ENCODE results near the gene OR5D18. TPM values are rescaled to one million over a fixed set of nuclear protein-coding genes. Genes with fewer than 3 reads are reported as not detected.
"Not testable (repeated sequence)": the region's sequence is repeated elsewhere in the genome, so short reads cannot be mapped to it uniquely, and the experiment has no call there.

OR5D18 gene
- total and polyA plus RNA-seq, 10 of the 15 experiments (the other 5 are each of a cell fraction or from before 2014, with no cell fraction given): not detected

- no peak for FAIRE-seq
- ChIA-PET SMC1A (ENCODE audit: uncharacterized antibody, unreplicated experiment) (no interaction called here), POLR2A (no interaction called here), RAD21 (ENCODE audit: unreplicated experiment) (no interaction called here), CTCF (no interaction called here)
- Histone ChIP-seq H3K27ac (ENCODE audit: control insufficient read depth, insufficient read depth) (no peak overlapping the region), H3K4me2 (ENCODE audit: control insufficient read depth, insufficient read depth) (no peak overlapping the region), H3K4me3 (no peak overlapping the region), H3K9ac (ENCODE audit: control insufficient read depth, insufficient read depth, low read length) (no peak overlapping the region), H3K27me3 (replicated peaks in 1 of 2; ENCODE audit: control insufficient read depth in 2 of 2, insufficient read depth in 2 of 2, low read length in 1 of 2) (no peaks in the 10 kb centered on the region), H3K9me3 (replicated peaks; ENCODE audit: control insufficient read depth, insufficient read depth, low read length) (no peaks in the 10 kb centered on the region), H3K4me1 (ENCODE audit: control insufficient read depth, insufficient read depth, low read length) (no peaks in the 10 kb centered on the region), H4K20me1 (ENCODE audit: control insufficient read depth, insufficient read depth) (no peaks in the 10 kb centered on the region), H2AFZ (ENCODE audit: control insufficient read depth, low read depth, low read length) (no peak overlapping the region), H3K79me2 (ENCODE audit: control insufficient read depth, insufficient read depth, low read length) (no peaks in the 10 kb centered on the region), H3K36me3 (ENCODE audit: control insufficient read depth in 2 of 2, insufficient read depth in 2 of 2, low read length in 1 of 2) (no peaks in the 10 kb centered on the region)
- intact Hi-C loops (cut with micrococcal nuclease; ENCODE audit: unreplicated experiment): no loop called here
- ATAC-seq: peak; percentile 77
- 0% methylated on average over 1 of the region's 1 CpG for WGBS (ENCODE audit: insufficient coverage, insufficient replicate concordance, low lambda C conversion rate, missing lambda C conversion rate)
- no peak for DNase-seq (ENCODE audit: low read depth, low spot score)
- TF ChIP-seq TBL1XR1 (IDR thresholded peaks at IDR 0.05; ENCODE audit: low read depth, low read length) (no peak), PKNOX1 (IDR thresholded peaks at IDR 0.05) (peak; percentile 81)
- in situ Hi-C loops (cut with MboI): no loop called here
- BruUV-seq (replicated peaks): no TSS peak
These were observed 35.3 kb downstream of the OR5D18 start for GRCh38 chr11:55854704-55855103.

- in situ Hi-C loops (cut with MboI); intact Hi-C loops (cut with micrococcal nuclease; ENCODE audit: unreplicated experiment): not testable (repeated sequence)
- peak; percentile 78 for TF ChIP-seq MEF2B (IDR thresholded peaks at IDR 0.05; ENCODE audit: partially characterized antibody, poor library complexity, severe bottlenecking)
- TF ChIP-seq BHLHE40 (IDR thresholded peaks at IDR 0.05; ENCODE audit: borderline replicate concordance in 1 of 2, low read depth in 2 of 2, low read length in 1 of 2): peak; percentile 41 to 54; a peak in 2 of 4 replicates
- 0 out of 2 replicates have a peak, but pooled peaks have one; percentile 13 for TF ChIP-seq MTA2 (IDR thresholded peaks at IDR 0.05; ENCODE audit: low read depth)
These were observed 47.9 kb downstream of the OR5D18 start for GRCh38 chr11:55867354-55867753.

More at GRCh38 chr11:55867354-55867753, 47.9 kb downstream of the OR5D18 start:
- H3K36me3 ChIP-seq (ENCODE audit: control insufficient read depth in 2 of 2, insufficient read depth in 2 of 2, low read length in 1 of 2); H3K79me2 ChIP-seq (ENCODE audit: control insufficient read depth, insufficient read depth, low read length); H3K27ac ChIP-seq (ENCODE audit: control insufficient read depth, insufficient read depth); H3K9me3 ChIP-seq (replicated peaks; ENCODE audit: control insufficient read depth, insufficient read depth, low read length); H3K4me3 ChIP-seq; H3K4me1 ChIP-seq (ENCODE audit: control insufficient read depth, insufficient read depth, low read length); SMC1A ChIA-PET (ENCODE audit: uncharacterized antibody, unreplicated experiment); CTCF ChIA-PET; H4K20me1 ChIP-seq (ENCODE audit: control insufficient read depth, insufficient read depth); H3K27me3 ChIP-seq (replicated peaks in 1 of 2; ENCODE audit: control insufficient read depth in 2 of 2, insufficient read depth in 2 of 2, low read length in 1 of 2); BruUV-seq (replicated peaks); H2AFZ ChIP-seq (ENCODE audit: control insufficient read depth, low read depth, low read length); RAD21 ChIA-PET (ENCODE audit: unreplicated experiment); ATAC-seq; H3K4me2 ChIP-seq (ENCODE audit: control insufficient read depth, insufficient read depth); H3K9ac ChIP-seq (ENCODE audit: control insufficient read depth, insufficient read depth, low read length); FAIRE-seq; POLR2A ChIA-PET: not testable (repeated sequence)
- DNase-seq (ENCODE audit: low read depth, low spot score): peak; percentile 9
- WGBS (ENCODE audit: insufficient coverage, insufficient replicate concordance, low lambda C conversion rate, missing lambda C conversion rate): 0% methylated on average over 4 of the region's 4 CpGs

Small RNA genes within 50 kb of the gene (small RNA-seq; reads per million reads assigned to genes)
- not detected for gene AC036111.3

Other genes starting within 250 kb of the OR5D18 start
Only the 7 nearest of the 16 such genes appear.
- not detected in 2 replicates for gene OR5D13, start 46.2 kb upstream of the OR5D18 start, total RNA-seq (2014; rRNA removed)
- not detected in 2 replicates for gene OR5D13, start 46.2 kb upstream of the OR5D18 start, total RNA-seq (2014; rRNA removed; fragmentation: Illumina TruSeq; extraction: Trizol)
- gene OR5D13, start 46.2 kb upstream of the OR5D18 start, total RNA-seq (2021): not detected in 2 replicates
- not detected in 2 replicates for gene OR5D13, start 46.2 kb upstream of the OR5D18 start, polyA plus RNA-seq (2011; rRNA removed)
- not detected in 2 replicates for gene OR5D13, start 46.2 kb upstream of the OR5D18 start, polyA plus RNA-seq (2014; fragmentation: Illumina TruSeq; extraction: Trizol)
- not detected for gene OR5D13, start 46.2 kb upstream of the OR5D18 start, polyA plus RNA-seq (2014; fragmentation: Nextera tagmentation; extraction: Ambion mirVana)
- gene OR5D13, start 46.2 kb upstream of the OR5D18 start, polyA plus RNA-seq (2014; rRNA removed): not detected in 2 replicates
- not detected for gene OR5D13, start 46.2 kb upstream of the OR5D18 start, polyA plus RNA-seq (2016; fragmentation: Nextera tagmentation; extraction: Ambion mirVana)
- gene OR5D14, start 24.1 kb upstream of the OR5D18 start, total RNA-seq (2014; rRNA removed): not detected in 2 replicates
- not detected in 2 replicates for gene OR5D14, start 24.1 kb upstream of the OR5D18 start, total RNA-seq (2014; rRNA removed; fragmentation: Illumina TruSeq; extraction: Trizol)
- gene OR5D14, start 24.1 kb upstream of the OR5D18 start, total RNA-seq (2021): not detected in 2 replicates
- gene OR5D14, start 24.1 kb upstream of the OR5D18 start, polyA plus RNA-seq (2011; rRNA removed): not detected in 2 replicates
- not detected in 2 replicates for gene OR5D14, start 24.1 kb upstream of the OR5D18 start, polyA plus RNA-seq (2014; fragmentation: Illumina TruSeq; extraction: Trizol)
- not detected for gene OR5D14, start 24.1 kb upstream of the OR5D18 start, polyA plus RNA-seq (2014; fragmentation: Nextera tagmentation; extraction: Ambion mirVana)
- not detected in 2 replicates for gene OR5D14, start 24.1 kb upstream of the OR5D18 start, polyA plus RNA-seq (2014; rRNA removed)
- gene OR5D14, start 24.1 kb upstream of the OR5D18 start, polyA plus RNA-seq (2016; fragmentation: Nextera tagmentation; extraction: Ambion mirVana): not detected
- gene OR5L1, start 8.3 kb upstream of the OR5D18 start, total RNA-seq (2014; rRNA removed): not detected in 2 replicates
- gene OR5L1, start 8.3 kb upstream of the OR5D18 start, total RNA-seq (2014; rRNA removed; fragmentation: Illumina TruSeq; extraction: Trizol): not detected in 2 replicates
- not detected in 2 replicates for gene OR5L1, start 8.3 kb upstream of the OR5D18 start, total RNA-seq (2021)
- not detected in 2 replicates for gene OR5L1, start 8.3 kb upstream of the OR5D18 start, polyA plus RNA-seq (2011; rRNA removed)
- gene OR5L1, start 8.3 kb upstream of the OR5D18 start, polyA plus RNA-seq (2014; fragmentation: Illumina TruSeq; extraction: Trizol): not detected in 2 replicates
- gene OR5L1, start 8.3 kb upstream of the OR5D18 start, polyA plus RNA-seq (2014; fragmentation: Nextera tagmentation; extraction: Ambion mirVana): not detected
- not detected in 2 replicates for gene OR5L1, start 8.3 kb upstream of the OR5D18 start, polyA plus RNA-seq (2014; rRNA removed)
- not detected for gene OR5L1, start 8.3 kb upstream of the OR5D18 start, polyA plus RNA-seq (2016; fragmentation: Nextera tagmentation; extraction: Ambion mirVana)
- gene OR5L2, start 7.6 kb downstream of the OR5D18 start, total RNA-seq (2014; rRNA removed): not detected in 2 replicates
- not detected in 2 replicates for gene OR5L2, start 7.6 kb downstream of the OR5D18 start, total RNA-seq (2014; rRNA removed; fragmentation: Illumina TruSeq; extraction: Trizol)
- gene OR5L2, start 7.6 kb downstream of the OR5D18 start, total RNA-seq (2021): not detected in 2 replicates
- not detected in 2 replicates for gene OR5L2, start 7.6 kb downstream of the OR5D18 start, polyA plus RNA-seq (2011; rRNA removed)
- not detected in 2 replicates for gene OR5L2, start 7.6 kb downstream of the OR5D18 start, polyA plus RNA-seq (2014; fragmentation: Illumina TruSeq; extraction: Trizol)
- gene OR5L2, start 7.6 kb downstream of the OR5D18 start, polyA plus RNA-seq (2014; fragmentation: Nextera tagmentation; extraction: Ambion mirVana): not detected
- not detected in 2 replicates for gene OR5L2, start 7.6 kb downstream of the OR5D18 start, polyA plus RNA-seq (2014; rRNA removed)
- gene OR5L2, start 7.6 kb downstream of the OR5D18 start, polyA plus RNA-seq (2016; fragmentation: Nextera tagmentation; extraction: Ambion mirVana): not detected
- gene OR5D16, start 19.1 kb downstream of the OR5D18 start, total RNA-seq (2014; rRNA removed): not detected in 2 replicates
- not detected in 2 replicates for gene OR5D16, start 19.1 kb downstream of the OR5D18 start, total RNA-seq (2014; rRNA removed; fragmentation: Illumina TruSeq; extraction: Trizol)
- gene OR5D16, start 19.1 kb downstream of the OR5D18 start, total RNA-seq (2021): not detected in 2 replicates
- gene OR5D16, start 19.1 kb downstream of the OR5D18 start, polyA plus RNA-seq (2011; rRNA removed): not detected in 2 replicates
- not detected in 2 replicates for gene OR5D16, start 19.1 kb downstream of the OR5D18 start, polyA plus RNA-seq (2014; fragmentation: Illumina TruSeq; extraction: Trizol)
- gene OR5D16, start 19.1 kb downstream of the OR5D18 start, polyA plus RNA-seq (2014; fragmentation: Nextera tagmentation; extraction: Ambion mirVana): not detected
- gene OR5D16, start 19.1 kb downstream of the OR5D18 start, polyA plus RNA-seq (2014; rRNA removed): not detected in 2 replicates
- not detected for gene OR5D16, start 19.1 kb downstream of the OR5D18 start, polyA plus RNA-seq (2016; fragmentation: Nextera tagmentation; extraction: Ambion mirVana)
- not detected in 2 replicates for gene TRIM51, start 63.7 kb downstream of the OR5D18 start, total RNA-seq (2014; rRNA removed)
- gene TRIM51, start 63.7 kb downstream of the OR5D18 start, total RNA-seq (2014; rRNA removed; fragmentation: Illumina TruSeq; extraction: Trizol): not detected in 2 replicates
- gene TRIM51, start 63.7 kb downstream of the OR5D18 start, total RNA-seq (2021): not detected in 2 replicates
- gene TRIM51, start 63.7 kb downstream of the OR5D18 start, polyA plus RNA-seq (2011; rRNA removed): not detected in 2 replicates
- not detected in 2 replicates for gene TRIM51, start 63.7 kb downstream of the OR5D18 start, polyA plus RNA-seq (2014; fragmentation: Illumina TruSeq; extraction: Trizol)
- gene TRIM51, start 63.7 kb downstream of the OR5D18 start, polyA plus RNA-seq (2014; fragmentation: Nextera tagmentation; extraction: Ambion mirVana): not detected
- not detected in 2 replicates for gene TRIM51, start 63.7 kb downstream of the OR5D18 start, polyA plus RNA-seq (2014; rRNA removed)
- not detected for gene TRIM51, start 63.7 kb downstream of the OR5D18 start, polyA plus RNA-seq (2016; fragmentation: Nextera tagmentation; extraction: Ambion mirVana)
- not detected in 2 replicates for gene OR5W2, start 95.0 kb downstream of the OR5D18 start, total RNA-seq (2014; rRNA removed)
- not detected in 2 replicates for gene OR5W2, start 95.0 kb downstream of the OR5D18 start, total RNA-seq (2014; rRNA removed; fragmentation: Illumina TruSeq; extraction: Trizol)
- not detected in 2 replicates for gene OR5W2, start 95.0 kb downstream of the OR5D18 start, total RNA-seq (2021)
- not detected in 2 replicates for gene OR5W2, start 95.0 kb downstream of the OR5D18 start, polyA plus RNA-seq (2011; rRNA removed)
- not detected in 2 replicates for gene OR5W2, start 95.0 kb downstream of the OR5D18 start, polyA plus RNA-seq (2014; fragmentation: Illumina TruSeq; extraction: Trizol)
- gene OR5W2, start 95.0 kb downstream of the OR5D18 start, polyA plus RNA-seq (2014; fragmentation: Nextera tagmentation; extraction: Ambion mirVana): not detected
- not detected in 2 replicates for gene OR5W2, start 95.0 kb downstream of the OR5D18 start, polyA plus RNA-seq (2014; rRNA removed)
- gene OR5W2, start 95.0 kb downstream of the OR5D18 start, polyA plus RNA-seq (2016; fragmentation: Nextera tagmentation; extraction: Ambion mirVana): not detected